GM19043 (cell line): ENCODE data around the gene GABPB1.
"Not testable (repeated sequence)": the region's sequence is repeated elsewhere in the genome, so short reads cannot be mapped to it uniquely, and the experiment has no call there.

Source experiments
- ATAC-seq: cut with Tn5 transposase; IDR thresholded peaks from one replicate; pipeline ENCODE4 v1.9.1; 2021; ENCODE audit warnings: low read depth; ENCODE audit not compliant: unreplicated experiment

The GABPB1 gene

DNA sequence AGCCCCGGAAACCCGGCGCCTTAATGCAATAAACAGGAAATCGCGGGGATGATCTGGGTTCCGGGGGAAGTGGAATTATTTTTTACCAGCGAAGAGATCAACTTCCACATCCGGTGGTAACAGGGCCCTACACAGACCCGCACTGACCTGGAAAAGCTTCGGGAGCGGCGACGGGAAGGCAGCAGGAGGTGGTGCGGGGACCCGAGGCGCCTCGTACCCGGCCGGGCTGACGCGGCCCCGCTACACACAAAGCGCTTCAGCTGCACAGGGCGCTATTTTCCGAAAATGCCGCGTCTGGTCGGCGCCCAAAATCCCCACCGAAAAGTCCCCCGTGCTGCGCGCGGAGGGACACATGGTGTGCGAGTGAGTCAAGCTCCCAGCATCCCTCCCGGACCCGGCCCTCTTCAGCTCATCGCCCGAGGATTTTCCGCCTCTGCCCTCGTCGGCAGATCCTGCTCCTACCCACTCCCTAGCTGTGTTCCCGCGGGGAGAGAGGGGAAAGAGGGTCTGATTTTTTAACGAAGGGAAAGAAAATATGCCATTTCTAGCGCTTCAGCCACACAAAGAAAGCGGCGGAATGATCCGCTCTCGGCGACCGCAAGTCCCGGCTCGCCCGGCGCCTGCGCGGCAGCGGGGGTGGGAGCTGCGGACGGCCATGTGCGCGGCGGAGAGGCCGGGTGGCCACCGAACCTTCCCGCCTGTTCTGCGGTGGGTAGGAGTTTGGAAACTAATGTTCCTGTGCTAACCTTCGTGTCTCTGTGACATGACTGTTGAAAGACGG is at the start of gene GABPB1:
Gene GABPB1 (minus strand): TSS at position 361 of the 781 bp plus-strand sequence. CDS start 45,400 bp downstream, outside the sequence.
- ATAC-seq, result peak; percentile 27

- ATAC-seq, result not testable (repeated sequence)
These were observed 36.6 kb upstream of the GABPB1 start for GRCh38 chr15:50391561-50391960.

DNA sequence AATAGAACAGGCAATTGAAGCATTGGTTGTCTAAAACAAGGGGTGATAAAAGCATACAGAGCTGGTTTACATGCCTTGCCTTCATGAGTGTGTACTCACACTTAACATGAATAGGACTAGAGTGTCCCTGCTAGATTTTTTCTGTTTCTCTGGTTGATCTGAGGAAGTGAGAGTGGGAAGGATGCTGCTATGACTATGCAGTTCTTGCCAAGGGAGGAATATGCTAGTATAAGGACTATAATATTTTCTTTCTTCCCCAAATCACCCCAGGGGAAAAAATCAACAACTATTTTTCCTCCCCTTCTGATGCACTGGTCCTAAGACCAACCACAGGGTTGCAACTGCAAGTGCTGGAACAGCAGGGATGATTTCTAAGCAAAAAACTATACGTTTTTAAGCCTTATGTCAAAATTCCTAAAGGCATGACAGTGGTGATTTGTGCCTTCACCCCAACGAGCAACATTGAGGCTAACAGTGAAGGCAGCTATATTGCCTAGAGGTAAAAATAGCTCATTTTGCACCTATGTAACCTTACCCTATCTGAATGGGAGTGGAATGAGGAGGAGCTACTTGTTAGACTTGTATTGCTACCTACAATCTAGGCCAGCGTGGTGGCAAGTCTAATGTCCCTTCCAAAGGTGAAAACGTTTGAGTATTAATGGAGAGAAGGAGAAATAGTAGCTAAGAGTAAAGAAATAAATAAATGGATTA is 35.7 kb upstream of the GABPB1 start:
- no peak for ATAC-seq

DNA sequence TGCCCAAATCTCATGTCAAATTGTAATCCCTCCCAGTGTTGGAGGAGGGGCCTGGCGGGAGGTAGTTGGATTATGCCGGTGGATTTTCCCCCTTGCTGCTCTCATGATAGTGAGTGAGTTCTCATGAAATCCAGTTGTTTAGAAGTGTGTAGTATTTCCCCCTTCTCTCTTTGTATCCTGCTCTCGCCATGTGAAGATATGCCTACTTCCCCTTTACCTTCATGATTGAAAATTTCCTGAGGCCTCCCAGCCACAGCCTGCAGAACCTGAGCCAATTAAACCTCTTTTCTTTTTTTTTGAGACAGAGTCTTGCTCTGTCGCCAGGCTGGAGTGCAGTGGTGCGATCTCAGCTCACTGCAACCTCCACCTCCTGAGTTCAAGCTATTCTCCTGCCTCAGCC is 27.4 kb upstream of the GABPB1 start:
- ATAC-seq, result not testable (repeated sequence)

- ATAC-seq, result no peak
These were observed 26.4 kb upstream of the GABPB1 start for GRCh38 chr15:50381438-50381837.

DNA sequence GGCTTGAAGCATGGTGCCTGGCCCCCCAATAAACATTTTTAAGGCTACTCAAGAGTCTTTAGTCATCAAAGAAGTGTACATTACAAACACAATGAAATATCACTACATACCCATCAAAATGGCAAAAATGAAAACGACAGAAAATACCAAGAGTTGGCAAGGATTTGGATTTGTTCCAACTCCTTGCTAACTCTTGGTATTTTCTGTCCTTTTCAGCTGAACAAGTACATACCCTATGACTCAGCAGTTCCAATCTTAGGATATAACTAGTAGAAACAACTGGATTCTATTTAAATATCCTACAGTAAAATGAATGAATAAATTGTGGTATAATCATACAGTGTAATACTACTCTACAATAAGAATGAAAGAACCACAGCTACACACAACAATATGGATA is 25.1 kb upstream of the GABPB1 start:
- ATAC-seq, result no peak

GRCh38 chr15:50379413-50379812 is 24.4 kb upstream of the GABPB1 start:
- not testable (repeated sequence) for ATAC-seq

DNA sequence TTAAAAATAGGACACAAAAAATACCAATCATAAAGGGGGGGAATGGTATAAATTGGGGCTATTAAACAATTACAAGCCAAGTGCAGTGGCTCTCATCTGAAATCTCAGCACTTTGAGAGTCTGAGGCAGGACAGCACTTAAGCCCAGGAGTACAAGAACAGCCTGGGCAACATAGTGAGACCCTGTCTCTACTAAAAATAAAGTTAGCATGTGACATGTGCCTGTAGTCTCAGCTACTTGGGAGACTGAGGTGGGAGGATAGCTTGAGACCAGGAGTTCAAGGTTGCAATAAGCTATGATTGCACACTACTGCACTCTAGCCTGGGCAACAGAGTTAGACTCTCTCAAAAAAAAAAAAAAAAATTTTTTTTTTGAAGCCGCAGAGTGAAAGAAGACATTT is 23.8 kb upstream of the GABPB1 start:
- no peak for ATAC-seq

GRCh38 chr15:50377867-50378751 is 23.1 kb upstream of the GABPB1 start:
- peak; percentile 98 for ATAC-seq

DNA sequence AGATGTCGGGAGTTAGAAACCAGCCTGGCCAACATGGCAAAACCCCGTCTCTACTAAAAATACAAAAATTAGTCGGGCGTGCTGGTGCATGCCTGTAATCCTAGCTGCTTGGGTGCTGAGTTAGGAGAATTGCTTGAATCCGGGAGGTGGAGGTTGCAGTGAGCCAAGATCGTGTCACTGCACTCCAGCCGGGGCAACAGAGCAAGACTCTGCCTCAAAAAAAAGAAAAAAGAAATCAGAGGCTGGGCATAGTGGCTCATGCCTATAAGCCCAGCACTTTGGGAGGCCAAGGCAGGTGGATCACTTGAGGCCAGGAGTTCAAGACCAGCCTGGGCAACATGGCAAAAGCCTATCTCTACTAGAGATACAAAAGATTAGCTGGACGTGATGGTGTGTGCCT is 14.6 kb upstream of the GABPB1 start:
- ATAC-seq, result not testable (repeated sequence)

DNA sequence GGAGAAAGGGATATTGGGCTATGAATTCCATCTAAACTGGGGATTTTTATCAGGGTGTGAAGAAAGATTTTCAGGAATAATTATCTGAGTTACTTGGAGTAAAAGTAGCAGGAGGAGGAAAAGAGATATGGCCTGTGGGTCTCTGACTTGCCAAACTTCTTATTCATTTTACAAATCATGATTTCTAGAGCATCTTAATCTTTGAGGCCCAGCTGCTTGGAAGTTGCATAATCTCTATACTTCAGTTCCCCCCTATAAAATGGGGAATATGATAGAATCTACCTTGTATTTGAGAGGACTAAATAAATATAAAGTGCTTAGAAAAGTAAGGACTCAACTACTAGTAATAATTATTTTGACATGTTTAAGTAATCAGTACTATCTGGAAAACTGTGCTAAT is 11.0 kb upstream of the GABPB1 start:
- no peak for ATAC-seq

DNA sequence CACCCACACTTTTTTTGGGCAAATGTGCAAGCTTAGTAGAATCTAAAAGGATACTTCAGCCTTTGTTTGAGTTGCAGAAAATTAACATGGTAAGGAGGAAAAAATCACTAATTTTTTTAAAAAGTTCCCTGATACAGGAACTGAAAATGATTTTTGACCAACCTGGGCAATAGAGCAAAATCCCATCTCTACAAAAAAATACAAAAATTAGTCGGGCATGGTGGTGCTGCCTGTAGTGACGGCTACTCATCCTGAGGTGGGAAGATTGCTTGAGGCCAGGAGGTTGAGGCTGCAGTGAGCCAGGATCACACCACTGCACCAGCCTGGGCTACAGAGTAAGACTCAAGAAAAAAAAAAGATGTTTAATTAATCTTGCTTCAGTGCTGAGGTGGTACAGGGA is 10.6 kb upstream of the GABPB1 start:
- no peak for ATAC-seq

GRCh38 chr15:50363612-50364011 is 8.6 kb upstream of the GABPB1 start:
- no peak for ATAC-seq

GRCh38 chr15:50361756-50362155 is 6.8 kb upstream of the GABPB1 start:
- ATAC-seq, result no peak

DNA sequence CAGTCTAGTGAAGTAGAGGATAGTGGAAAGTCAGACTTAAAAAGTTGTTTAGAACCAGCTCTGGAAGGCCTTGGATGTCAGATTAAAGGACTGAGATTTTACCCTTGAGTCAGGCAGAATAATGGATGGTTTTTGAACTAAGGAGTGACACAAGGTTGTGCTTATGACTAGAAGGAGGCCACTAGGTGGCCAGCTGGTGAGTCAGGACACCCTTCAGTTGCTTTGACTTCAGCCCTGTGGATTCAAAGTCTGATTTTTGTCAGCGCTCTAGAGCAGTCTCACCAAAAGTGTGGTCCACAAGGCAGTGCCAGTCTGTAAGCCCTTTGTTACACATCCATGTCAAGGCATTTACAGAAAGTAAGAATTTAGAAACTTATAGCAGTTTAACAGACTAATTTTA is 3.8 kb upstream of the GABPB1 start:
- ATAC-seq, result no peak

DNA sequence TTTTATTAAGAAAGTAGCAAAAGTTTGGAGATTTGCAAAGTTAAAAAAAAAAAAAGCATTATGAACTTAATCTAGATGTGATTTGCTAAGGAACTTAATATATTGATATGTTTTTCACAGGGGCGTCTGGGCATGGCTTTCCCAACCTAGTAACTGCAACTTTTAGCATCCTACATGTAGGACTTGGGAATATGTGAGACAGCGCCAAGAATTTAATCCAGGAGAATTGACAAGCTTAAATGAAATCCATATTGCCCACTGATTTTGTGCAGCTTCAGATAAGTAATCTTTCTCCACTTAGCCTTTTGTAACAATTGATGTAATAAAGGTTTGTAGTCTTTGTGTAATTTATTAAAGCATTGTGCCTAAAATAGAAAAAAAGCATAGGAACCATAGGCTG is 982 bp upstream of the GABPB1 start:
- no peak for ATAC-seq

DNA sequence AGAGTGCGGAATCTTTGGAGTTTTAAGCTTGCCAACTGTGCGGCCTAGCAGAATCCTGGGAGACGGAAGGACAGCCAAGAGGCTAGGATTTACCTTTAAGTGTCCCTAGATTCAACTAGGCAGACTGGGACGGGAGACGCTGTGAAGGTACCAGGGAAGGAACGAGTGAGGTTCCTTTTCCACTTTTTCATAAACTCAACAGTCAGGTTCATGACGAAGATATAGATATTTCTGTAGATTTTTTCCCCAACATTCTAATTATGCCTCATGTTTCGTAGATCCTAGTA is 564 bp upstream of the GABPB1 start:
- no peak for ATAC-seq

DNA sequence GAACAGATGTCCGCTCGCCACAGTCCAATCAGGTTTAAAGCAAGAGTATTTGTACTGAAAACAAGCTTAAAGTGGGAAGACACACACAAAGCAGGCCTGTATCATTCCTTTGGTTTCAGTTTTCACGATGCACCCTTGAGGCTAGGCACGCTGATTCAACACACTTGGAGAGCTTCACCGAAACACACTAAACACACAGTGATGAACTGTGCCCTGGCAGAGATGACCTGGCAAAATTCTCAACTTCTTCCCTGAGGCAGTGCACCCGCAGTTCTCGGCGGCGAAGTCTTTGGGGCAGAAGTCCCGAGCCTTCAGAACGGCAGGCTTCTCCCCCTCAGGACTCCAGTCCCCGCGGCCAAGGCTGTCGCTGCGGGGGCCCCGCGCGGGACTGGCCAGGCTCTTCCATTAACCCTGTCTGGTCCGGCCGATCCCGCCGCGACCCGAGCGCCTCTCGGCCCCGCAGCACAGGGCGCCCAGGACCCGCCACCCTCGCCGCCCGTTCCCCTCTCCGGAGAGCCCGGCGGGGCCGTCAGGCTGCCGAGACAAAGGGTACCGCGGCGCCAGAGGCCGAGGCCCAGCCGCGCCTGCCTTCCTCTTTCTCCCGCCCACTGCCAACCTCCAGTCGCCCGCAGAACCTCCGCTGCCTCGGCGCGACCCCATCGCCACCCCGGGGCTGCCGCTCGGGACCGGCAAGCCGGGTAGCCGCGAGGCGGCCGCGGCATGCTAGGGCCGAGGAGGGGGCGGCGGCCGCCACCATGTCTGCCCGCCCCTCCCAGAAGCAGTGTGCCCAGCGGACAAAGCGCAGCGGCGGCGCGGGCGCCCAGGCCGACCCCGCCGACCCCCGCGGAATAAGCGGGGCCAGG is 792 bp downstream of the GABPB1 start:
- peak; percentile 26 for ATAC-seq

DNA sequence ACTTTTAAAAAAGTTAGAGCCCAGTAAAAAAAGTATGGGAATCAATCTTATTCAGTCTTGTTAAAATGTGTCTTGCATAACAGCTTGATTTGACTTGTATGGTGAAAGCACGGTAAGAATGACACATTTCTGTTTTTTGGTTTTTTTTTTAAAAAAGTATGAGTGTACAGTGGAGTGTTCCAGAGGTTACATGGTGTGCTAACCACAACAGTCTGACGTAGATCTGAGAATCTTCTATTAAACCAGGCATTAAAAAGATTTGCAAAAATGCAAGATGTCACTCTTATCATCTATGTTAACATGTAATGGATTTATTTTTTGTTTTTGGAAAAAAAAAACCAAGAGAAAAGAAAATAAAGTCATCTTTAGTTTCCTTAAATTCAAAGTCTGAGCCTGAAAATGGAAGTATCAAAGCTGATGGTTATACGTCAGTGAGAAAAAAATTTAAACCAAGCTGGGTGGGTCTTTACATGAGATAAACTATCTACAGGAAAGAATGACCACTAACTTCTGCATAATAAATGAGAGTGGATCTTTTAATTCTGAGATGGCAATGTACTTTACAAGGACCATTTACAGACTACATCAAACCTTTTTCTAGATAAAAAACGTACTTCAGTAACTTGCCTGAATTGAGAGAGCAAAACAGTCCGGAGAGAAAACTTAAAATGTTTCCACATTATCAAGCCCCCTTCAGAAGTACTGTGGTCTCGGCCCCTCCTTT is 1.6 kb downstream of the GABPB1 start:
- ATAC-seq, result no peak

- no peak for ATAC-seq
These were observed 4.4 kb downstream of the GABPB1 start for GRCh38 chr15:50350621-50351020.
